HepG2 (cell line): ENCODE measurements around the gene ZNF584. TPM values are rescaled to one million over a fixed set of nuclear protein-coding genes. Genes with fewer than 3 reads are reported as not detected.

Experiments
- DNMT1 ChIP-seq: sonication (generic); formaldehyde crosslinking; IDR thresholded peaks from 2 replicates; pipeline ENCODE4 v1.5.1; 2020; ENCODE audit warnings: mild to moderate bottlenecking, missing genetic modification reagents
- FOXO4 ChIP-seq: sonication (generic); formaldehyde crosslinking; conservative IDR thresholded peaks from 2 replicates; pipeline ENCODE4 v1.8.1; 2023; ENCODE audit warnings: missing genetic modification reagents
- HDAC1 ChIP-seq: sonication (generic); formaldehyde crosslinking; IDR thresholded peaks from 2 replicates; pipeline ENCODE4 v1.5.1; 2020; ENCODE audit warnings: mild to moderate bottlenecking, missing genetic modification reagents
- ISX ChIP-seq: sonication (generic); formaldehyde crosslinking; conservative IDR thresholded peaks from 2 replicates; pipeline ENCODE4 v1.5.0; 2020; ENCODE audit warnings: missing genetic modification reagents
- MED13 ChIP-seq: sonication (generic); formaldehyde crosslinking; IDR thresholded peaks from 2 replicates; pipeline ENCODE4 v1.5.0; 2020; ENCODE audit warnings: missing genetic modification reagents
- MEIS1 ChIP-seq: sonication (generic); formaldehyde crosslinking; IDR thresholded peaks from 2 replicates; pipeline ENCODE4 v1.9.0; 2021; ENCODE audit warnings: mild to moderate bottlenecking, missing genetic modification reagents, moderate library complexity, borderline replicate concordance
- MLLT10 ChIP-seq: sonication (generic); formaldehyde crosslinking; IDR thresholded peaks from 2 replicates; pipeline ENCODE4 v1.4.0; 2020; ENCODE audit warnings: missing genetic modification reagents
- MXD3 ChIP-seq: IDR thresholded peaks from 2 replicates; pipeline ENCODE4 v1.6.1; 2016; ENCODE audit warnings: mild to moderate bottlenecking, missing biosample characterization, missing genetic modification reagents
- NFE2L2 ChIP-seq: fragments of 150-350 bp; IDR thresholded peaks from 2 replicates; pipeline ENCODE4 v1.6.1; 2014; ENCODE audit warnings: low read length
- NFRKB ChIP-seq: fragments of 450-650 bp; IDR thresholded peaks from 2 replicates; pipeline ENCODE4 v1.6.1; 2017
- PHF21A ChIP-seq: sonication (generic); formaldehyde crosslinking; IDR thresholded peaks from 2 replicates; pipeline ENCODE4 v1.5.0; 2020; ENCODE audit warnings: mild to moderate bottlenecking, missing genetic modification reagents
- PHF8 ChIP-seq: sonication (generic); formaldehyde crosslinking; IDR thresholded peaks from 2 replicates; pipeline ENCODE4 v1.5.0; 2020; ENCODE audit warnings: missing genetic modification reagents
- POLR2G ChIP-seq: fragments of 200-400 bp; formaldehyde crosslinking; IDR thresholded peaks from 2 replicates; pipeline ENCODE4 v1.6.1; 2018; ENCODE audit warnings: mild to moderate bottlenecking, low read depth, low read length, moderate library complexity
- RFXANK ChIP-seq: IDR thresholded peaks from 2 replicates; pipeline ENCODE4 v1.6.1; 2016
- SKI ChIP-seq: fragments of 450-650 bp; IDR thresholded peaks from one replicate; pipeline ENCODE4 v1.6.1; 2018; ENCODE audit warnings: mild to moderate bottlenecking; ENCODE audit not compliant: partially characterized antibody
- SMAD3 ChIP-seq: sonication (generic); formaldehyde crosslinking; IDR thresholded peaks from 2 replicates; pipeline ENCODE4 v1.4.0; 2020; ENCODE audit warnings: missing genetic modification reagents
- SNRNP70 ChIP-seq: fragments of 200-400 bp; formaldehyde crosslinking; IDR thresholded peaks from 2 replicates; pipeline ENCODE4 v1.6.1; 2017; ENCODE audit warnings: mild to moderate bottlenecking, low read depth, low read length, moderate library complexity
- TEAD3 ChIP-seq: optimal IDR thresholded peaks from 2 replicates; pipeline ENCODE3; 2016; ENCODE audit warnings: borderline replicate concordance
- ZBTB7A ChIP-seq: sonication (generic); formaldehyde crosslinking; IDR thresholded peaks from 2 replicates; pipeline ENCODE4 v1.8.0; 2022; ENCODE audit warnings: mild to moderate bottlenecking, missing genetic modification reagents
- ZFAT ChIP-seq: sonication (generic); formaldehyde crosslinking; conservative IDR thresholded peaks from 2 replicates; pipeline ENCODE4 v1.8.1; 2023; ENCODE audit warnings: missing genetic modification reagents, inconsistent platforms
- ZFP37 ChIP-seq: sonication (generic); formaldehyde crosslinking; IDR thresholded peaks from 2 replicates; pipeline ENCODE4 v1.4.0; 2020; ENCODE audit warnings: missing genetic modification reagents, borderline replicate concordance
- ZNF18 ChIP-seq: sonication (generic); formaldehyde crosslinking; IDR thresholded peaks from 2 replicates; pipeline ENCODE4 v1.8.0; 2022; ENCODE audit warnings: mild to moderate bottlenecking, missing genetic modification reagents; ENCODE audit not compliant: insufficient replicate concordance
- ZNF180 ChIP-seq: sonication (generic); formaldehyde crosslinking; IDR thresholded peaks from 2 replicates; pipeline ENCODE4 v1.4.0; 2020; ENCODE audit warnings: low read depth, missing genetic modification reagents, borderline replicate concordance
- ZNF256 ChIP-seq: sonication (generic); formaldehyde crosslinking; conservative IDR thresholded peaks from 2 replicates; pipeline ENCODE4 v1.4.0; 2020; ENCODE audit warnings: missing genetic modification reagents
- ZNF335 ChIP-seq: sonication (generic); formaldehyde crosslinking; IDR thresholded peaks from 2 replicates; pipeline ENCODE4 v1.4.0; 2020; ENCODE audit warnings: missing genetic modification reagents
- ZNF414 ChIP-seq: sonication (generic); formaldehyde crosslinking; IDR thresholded peaks from 2 replicates; pipeline ENCODE4 v1.5.0; 2020; ENCODE audit warnings: missing genetic modification reagents
- ZNF446 ChIP-seq: sonication (generic); formaldehyde crosslinking; IDR thresholded peaks from 2 replicates; pipeline ENCODE4 v1.5.0; 2020; ENCODE audit warnings: mild to moderate bottlenecking, missing genetic modification reagents
- ZNF451 ChIP-seq: sonication (generic); formaldehyde crosslinking; IDR thresholded peaks from 2 replicates; pipeline ENCODE4 v1.5.0; 2020; ENCODE audit warnings: mild to moderate bottlenecking, missing genetic modification reagents
- ZNF563 ChIP-seq: sonication (generic); formaldehyde crosslinking; IDR thresholded peaks from 2 replicates; pipeline ENCODE4 v1.8.0; 2022; ENCODE audit warnings: mild to moderate bottlenecking, moderate library complexity, missing genetic modification reagents
- ZNF816 ChIP-seq: sonication (generic); formaldehyde crosslinking; IDR thresholded peaks from 2 replicates; pipeline ENCODE4 v1.8.0; 2022; ENCODE audit warnings: missing genetic modification reagents, mild to moderate bottlenecking, borderline replicate concordance
- polyA plus RNA-seq, 8 experiments: library from polyadenylated mRNA; depleted of rRNA in 3 of 8; stranded (reverse) in 7 of 8; unstranded in 1 of 8; fragments of >200 nt; fragmentation: Illumina TruSeq in 4 of 8; extraction: Trizol in 4 of 8; gene quantifications; 2 replicates each; pipeline versions ENCODE4 v1.2.1 to v1.2.3, GENCODE V29; 2011 to 2016; ENCODE audit warnings: low read depth in 4 of 8, missing spikeins in 1 of 8, mixed read lengths in 1 of 8; ENCODE audit not compliant: insufficient read depth in 1 of 8
- total RNA-seq, 5 experiments: library from RNA; depleted of rRNA; stranded (reverse); fragments of >200 nt; fragmentation: Illumina TruSeq; extraction: Trizol; gene quantifications; 2 replicates each; pipeline ENCODE4 v1.2.3, GENCODE V29; 2016; ENCODE audit warnings: low read depth in 1 of 5

Gene ZNF584
- total and polyA plus RNA-seq, 2 of the 13 experiments (the other 11 are each of a cell fraction or from before 2014, with no cell fraction given), result 2.4 to 7.0 TPM

- TF ChIP-seq POLR2G (no peak), HDAC1 (CRISPR knock-in tag) (no peak), MLLT10 (CRISPR knock-in tag) (0 out of 2 replicates have a peak, but pooled peaks have one; percentile 49), DNMT1 (0 out of 2 replicates have a peak, but pooled peaks have one; percentile 33), MED13 (no peak), ZFAT (CRISPR knock-in tag) (no peak), RFXANK (CRISPR knock-in tag) (no peak), MXD3 (CRISPR knock-in tag) (no peak), ZNF451 (CRISPR knock-in tag) (no peak), ZNF563 (no peak), ZNF446 (no peak), SNRNP70 (no peak), NFRKB (no peak), FOXO4 (CRISPR knock-in tag) (no peak), SMAD3 (CRISPR knock-in tag) (no peak), MEIS1 (CRISPR knock-in tag) (no peak; the same call in 1 of the 2 replicates), ISX (CRISPR knock-in tag) (no peak), ZNF816 (CRISPR knock-in tag) (no peak), ZNF256 (CRISPR knock-in tag) (0 out of 2 replicates have a peak, but pooled peaks have one; percentile 29), PHF21A (CRISPR knock-in tag) (no peak), TEAD3 (peak; percentile 19), ZFP37 (no peak), ZNF180 (CRISPR knock-in tag) (no peak), ZBTB7A (CRISPR knock-in tag) (no peak), ZNF335 (CRISPR knock-in tag) (no peak), SKI (no peak), ZNF18 (CRISPR knock-in tag) (no peak), PHF8 (CRISPR knock-in tag) (no peak), ZNF414 (CRISPR knock-in tag) (no peak), NFE2L2 (no peak)
These were observed 20.9 kb upstream of the ZNF584 start (continued) for GRCh38 chr19:58387338-58388174.
